DOHH2 (cell line): ENCODE results near the gene CALHM5.
A peak's percentile ranks its signal among the peaks of the same experiment; 100 is the strongest.

Experiments used
- H3F3A ChIP-seq: fragments of 200-600 bp; sonication (generic), shearing (Covaris generic); 2 replicates; pipeline ENCODE4 v1.6.0; 2016; ENCODE audit warnings: antibody characterized with exemption, mild to moderate bottlenecking; ENCODE audit not compliant: control insufficient read depth, insufficient read depth
- H3K27ac ChIP-seq: fragments of 200-600 bp; sonication (generic); 2 replicates; pipeline ENCODE4 v1.5.1; 2014; ENCODE audit warnings: low read depth, mild to moderate bottlenecking, low read length, moderate library complexity
- H3K27me3 ChIP-seq: fragments of 200-600 bp; sonication (generic); 2 replicates; pipeline ENCODE4 v1.6.1; 2014; ENCODE audit warnings: mild to moderate bottlenecking, low read length, mixed read lengths; ENCODE audit not compliant: control insufficient read depth
- H3K36me3 ChIP-seq: fragments of 200-600 bp; sonication (generic); 2 replicates; pipeline ENCODE4 v1.6.1; 2014; ENCODE audit warnings: mild to moderate bottlenecking, low read length, moderate library complexity, mixed read lengths; ENCODE audit not compliant: control insufficient read depth
- H3K4me1 ChIP-seq: fragments of 200-600 bp; sonication (generic); 2 replicates; pipeline ENCODE4 v1.6.1; 2014; ENCODE audit warnings: mild to moderate bottlenecking, low read length, mixed read lengths; ENCODE audit not compliant: control insufficient read depth
- H3K4me2 ChIP-seq: fragments of 200-600 bp; sonication (generic); 2 replicates; pipeline ENCODE4 v1.6.0; 2014; ENCODE audit warnings: mild to moderate bottlenecking, low read length, moderate library complexity
- H3K4me3 ChIP-seq: fragments of 200-600 bp; sonication (generic); 2 replicates; pipeline ENCODE4 v1.5.1; 2014; ENCODE audit warnings: mild to moderate bottlenecking, low read length, mixed read lengths
- H3K79me2 ChIP-seq: fragments of 200-600 bp; sonication (generic); 2 replicates; pipeline ENCODE4 v1.6.1; 2014; ENCODE audit warnings: mild to moderate bottlenecking, low read length, mixed read lengths; ENCODE audit not compliant: control insufficient read depth
- H3K9me2 ChIP-seq: fragments of 200-600 bp; sonication (generic); replicated peaks from 2 replicates; pipeline ENCODE4 v1.6.1; 2014; ENCODE audit warnings: mild to moderate bottlenecking, low read length, mixed read lengths; ENCODE audit not compliant: control insufficient read depth
- H3K9me3 ChIP-seq: fragments of 200-600 bp; sonication (generic); 2 replicates; pipeline ENCODE4 v1.6.1; 2014; ENCODE audit warnings: antibody characterized with exemption, low read length, mixed read lengths; ENCODE audit not compliant: control insufficient read depth, insufficient read depth
- H4K20me1 ChIP-seq: fragments of 200-600 bp; sonication (generic); 2 replicates; pipeline ENCODE4 v1.6.0; 2014; ENCODE audit warnings: low read depth, mild to moderate bottlenecking, antibody characterized with exemption, low read length, moderate library complexity; ENCODE audit not compliant: control insufficient read depth, insufficient read depth
- CTCF ChIP-seq: fragments of 200-600 bp; sonication (generic); IDR thresholded peaks from one replicate; pipeline ENCODE4 v1.5.1; 2014; ENCODE audit warnings: antibody characterized with exemption, mild to moderate bottlenecking, low read depth, low read length; ENCODE audit not compliant: poor library complexity, severe bottlenecking
- EZH2phosphoT487 ChIP-seq: fragments of 200-600 bp; sonication (generic); IDR thresholded peaks from 2 replicates; pipeline ENCODE4 v1.6.1; 2017; ENCODE audit warnings: borderline replicate concordance, mild to moderate bottlenecking, antibody characterized with exemption, low read length, moderate library complexity, mixed read lengths

CALHM5 gene

GRCh38 chr6:116560130-116560529 is 48.7 kb downstream of the CALHM5 start:
- Histone ChIP-seq H3K4me3 (no peak overlapping the region), H3K27ac (no peak overlapping the region), H3K9me2 (no peaks in the 10 kb centered on the region), H3K79me2 (no peaks in the 10 kb centered on the region), H4K20me1 (no peaks in the 10 kb centered on the region), H3K9me3 (no peaks in the 10 kb centered on the region), H3K4me2 (no peak overlapping the region), H3K27me3 (peaks cover 19% of the 10 kb centered on the region), H3K36me3 (no peaks in the 10 kb centered on the region), H3K4me1 (peaks cover 5% of the 10 kb centered on the region; the same call in 1 of the 2 replicates), H3F3A (no peaks in the 10 kb centered on the region)
- TF ChIP-seq EZH2phosphoT487: no peak
- no peak for TF ChIP-seq CTCF

- no peak overlapping the region for H3K27ac ChIP-seq
- no peak overlapping the region for H3K4me3 ChIP-seq
- no peaks in the 10 kb centered on the region for H4K20me1 ChIP-seq
- no peaks in the 10 kb centered on the region for H3K9me3 ChIP-seq
- TF ChIP-seq EZH2phosphoT487 (no peak), CTCF (peak; percentile 96)
- no peaks in the 10 kb centered on the region for H3K36me3 ChIP-seq
- no peaks in the 10 kb centered on the region for H3K9me2 ChIP-seq
- no peaks in the 10 kb centered on the region for H3F3A ChIP-seq
- peaks cover 29% of the 10 kb centered on the region for H3K27me3 ChIP-seq
- no peak overlapping the region for H3K4me2 ChIP-seq
- no peaks in the 10 kb centered on the region for H3K79me2 ChIP-seq
- peaks cover 5% of the 10 kb centered on the region; the same call in 1 of the 2 replicates for H3K4me1 ChIP-seq
Measured at GRCh38 chr6:116561377-116562018, 50.1 kb downstream of the CALHM5 start.

GRCh38 chr6:116562019-116562403 is 50.6 kb downstream of the CALHM5 start:
- no peak overlapping the region for H3K4me3 ChIP-seq
- no peaks in the 10 kb centered on the region for H3K36me3 ChIP-seq
- H3K27ac ChIP-seq: no peak overlapping the region
- TF ChIP-seq EZH2phosphoT487: no peak
- no peak for TF ChIP-seq CTCF
- peaks cover 5% of the 10 kb centered on the region; the same call in 1 of the 2 replicates for H3K4me1 ChIP-seq
- H3K27me3 ChIP-seq: peaks cover 31% of the 10 kb centered on the region
- no peaks in the 10 kb centered on the region for H3K79me2 ChIP-seq
- H3K4me2 ChIP-seq: no peak overlapping the region
- no peaks in the 10 kb centered on the region for H3F3A ChIP-seq
- no peaks in the 10 kb centered on the region for H3K9me2 ChIP-seq
- H3K9me3 ChIP-seq: no peaks in the 10 kb centered on the region
- no peaks in the 10 kb centered on the region for H4K20me1 ChIP-seq
